HCT116 (cell line): ENCODE data around the gene ADAMTS4. TPM values are rescaled to one million over a fixed set of nuclear protein-coding genes. Genes with fewer than 3 reads are reported as not detected.

Experiments
- ATAC-seq: fragments of 200-7000 bp; cut with Tn5 transposase; 2 replicates; pipeline ENCODE4 v1.9.1; 2020; ENCODE audit warnings: mild to moderate bottlenecking, moderate library complexity
- BruUV-seq: library from RNA; stranded (reverse); fragments of 400-500 nt; replicated peaks from 2 replicates; lab custom pipeline; 2021; lab: Mats Ljungman, UMichigan
- CTCF ChIA-PET: fragments of 300-600 bp; sonication (Branson Sonifier 250); formaldehyde crosslinking; loops from one replicate; lab custom pipeline; 2021; ENCODE audit warnings: antibody characterized with exemption; lab: Charles Lee
- POLR2A ChIA-PET: fragments of 300-600, 350-600 bp; sonication (Branson Sonifier 250); formaldehyde crosslinking; loops from one replicate; lab custom pipeline; 2021; ENCODE audit warnings: antibody characterized with exemption; lab: Charles Lee
- RAD21 ChIA-PET, 2 experiments: fragments of 300-600 bp; sonication (Branson Sonifier 250); formaldehyde crosslinking; loops; one replicate each; lab custom pipeline; 2023; ENCODE audit warnings: low total read pairs in 2 of 2; ENCODE audit not compliant: uncharacterized antibody in 2 of 2, unreplicated experiment in 2 of 2, low non-redundant PET in 1 of 2; lab: Charles Lee
- DNase-seq: peaks from one replicate; pipeline ENCODE4 v3.0.0-alpha.2; 2010; ENCODE audit warnings: low read depth, low spot score
- H2AFZ ChIP-seq: fragments of 200-600 bp; shearing (Covaris generic), sonication (generic); 2 replicates; pipeline ENCODE4 v1.6.1; 2017; ENCODE audit warnings: low read depth, mixed run types, mixed read lengths, antibody characterized with exemption, low read length; ENCODE audit not compliant: poor library complexity, severe bottlenecking
- H3K27ac ChIP-seq: 2 replicates; pipeline ENCODE4 v1.5.1; 2012; ENCODE audit warnings: low read depth, low read length
- H3K27me3 ChIP-seq: fragments of 200-600 bp; sonication (generic); 2 replicates; pipeline ENCODE4 v1.6.1; 2016; ENCODE audit warnings: mixed run types, low read length, mixed read lengths; ENCODE audit not compliant: insufficient read depth
- H3K36me3 ChIP-seq, 2 experiments: fragments of 200-500 bp in 1 of 2; fragments of 200-600 bp in 1 of 2; sonication (Bioruptor generic) in 1 of 2; sonication (generic) in 1 of 2; 2 replicates each; pipeline versions ENCODE4 v1.5.1 to v1.6.1; 2014 to 2016; ENCODE audit warnings: low read length in 2 of 2, inconsistent platforms in 1 of 2, mixed read lengths in 1 of 2, mixed run types in 1 of 2; ENCODE audit not compliant: insufficient read depth in 2 of 2, control insufficient read depth in 1 of 2
- H3K4me1 ChIP-seq, 2 experiments: fragments of 200-600 bp in 1 of 2; sonication (generic) in 1 of 2; 2 replicates each; pipeline versions ENCODE4 v1.5.1 to v1.6.1; 2012 to 2017; ENCODE audit warnings: low read length in 2 of 2, inconsistent platforms in 1 of 2, mild to moderate bottlenecking in 1 of 2, mixed read lengths in 1 of 2, mixed run types in 1 of 2, moderate library complexity in 1 of 2; ENCODE audit not compliant: insufficient read depth in 2 of 2, control insufficient read depth in 1 of 2
- H3K4me2 ChIP-seq: fragments of 200-600 bp; sonication (generic); 2 replicates; pipeline ENCODE4 v1.6.1; 2017; ENCODE audit warnings: mixed run types, low read length, mixed read lengths
- H3K4me3 ChIP-seq, 2 experiments: fragments of 200-600 bp in 1 of 2; sonication (generic) in 1 of 2; replicated peaks in 1 of 2; 2 replicates each; pipeline ENCODE4 v1.5.1; 2011 to 2016; ENCODE audit warnings: low read length in 2 of 2, control low read depth in 1 of 2, low read depth in 1 of 2, mild to moderate bottlenecking in 1 of 2, mixed read lengths in 1 of 2, mixed run types in 1 of 2
- H3K79me2 ChIP-seq: fragments of 200-600 bp; sonication (generic); 2 replicates; pipeline ENCODE4 v1.6.1; 2017; ENCODE audit warnings: mild to moderate bottlenecking, mixed run types, low read length, moderate library complexity, mixed read lengths; ENCODE audit not compliant: insufficient read depth
- H3K9ac ChIP-seq: fragments of 200-600 bp; sonication (generic); 2 replicates; pipeline ENCODE4 v1.6.1; 2016; ENCODE audit warnings: low read length, mixed read lengths
- H3K9me2 ChIP-seq: fragments of 200-600 bp; sonication (generic), shearing (Covaris generic); 2 replicates; pipeline ENCODE4 v1.6.1; 2017; ENCODE audit warnings: mixed run types, mild to moderate bottlenecking, moderate library complexity; ENCODE audit not compliant: insufficient read depth
- H3K9me3 ChIP-seq, 2 experiments: fragments of 200-500 bp in 1 of 2; fragments of 200-600 bp in 1 of 2; sonication (Bioruptor generic) in 1 of 2; sonication (generic) in 1 of 2; 2 replicates each; pipeline ENCODE4 v1.6.1; 2014 to 2017; ENCODE audit warnings: low read length in 2 of 2, mixed read lengths in 2 of 2, inconsistent platforms in 1 of 2, low read depth in 1 of 2, mild to moderate bottlenecking in 1 of 2, mixed run types in 1 of 2, moderate library complexity in 1 of 2; ENCODE audit not compliant: control insufficient read depth in 1 of 2, insufficient read depth in 1 of 2
- H4K20me1 ChIP-seq: fragments of 200-600 bp; sonication (generic), shearing (Covaris generic); 2 replicates; pipeline ENCODE4 v1.6.1; 2017; ENCODE audit warnings: mixed run types, mild to moderate bottlenecking, moderate library complexity; ENCODE audit not compliant: insufficient read depth
- CBX3 ChIP-seq: IDR thresholded peaks from 2 replicates; pipeline ENCODE4 v1.6.1; 2012; ENCODE audit warnings: low read depth
- EGR1 ChIP-seq: IDR thresholded peaks from 2 replicates; pipeline ENCODE4 v1.6.1; 2012; ENCODE audit warnings: low read depth
- ELF1 ChIP-seq: IDR thresholded peaks from 2 replicates; pipeline ENCODE4 v1.6.1; 2012; ENCODE audit warnings: low read depth, borderline replicate concordance
- JUND ChIP-seq: IDR thresholded peaks from 2 replicates; pipeline ENCODE4 v1.6.1; 2012
- POLR2A ChIP-seq: IDR thresholded peaks from 2 replicates; pipeline ENCODE4 v1.7.0; 2011; ENCODE audit warnings: borderline replicate concordance; ENCODE audit not compliant: insufficient read depth, insufficient read length; ENCODE audit errors: extremely low read depth
- POLR2AphosphoS5 ChIP-seq: IDR thresholded peaks from 2 replicates; pipeline ENCODE4 v1.6.1; 2011; ENCODE audit warnings: mild to moderate bottlenecking, low read depth, low read length, moderate library complexity
- RAD21 ChIP-seq: IDR thresholded peaks from 2 replicates; pipeline ENCODE4 v1.6.1; 2012; ENCODE audit warnings: low read depth, mild to moderate bottlenecking
- SIN3A ChIP-seq: IDR thresholded peaks from 2 replicates; pipeline ENCODE4 v1.6.1; 2012; ENCODE audit warnings: low read depth
- SP1 ChIP-seq: IDR thresholded peaks from 2 replicates; pipeline ENCODE4 v1.6.1; 2012; ENCODE audit warnings: low read depth
- TCF7L2 ChIP-seq: IDR thresholded peaks from 2 replicates; pipeline ENCODE4 v1.7.0; 2011; ENCODE audit warnings: borderline replicate concordance, inconsistent platforms; ENCODE audit not compliant: insufficient read depth, insufficient read length; ENCODE audit errors: extremely low read depth
- YY1 ChIP-seq: IDR thresholded peaks from 2 replicates; pipeline ENCODE4 v1.6.1; 2011; ENCODE audit warnings: low read length, low read depth, moderate library complexity, mild to moderate bottlenecking; ENCODE audit not compliant: insufficient replicate concordance; ENCODE audit errors: extremely low read depth
- ZFX ChIP-seq: fragments of 450-650 bp; IDR thresholded peaks from 2 replicates; pipeline ENCODE4 v1.6.1; 2017
- intact Hi-C: fragments of 100-400 bp; cut with micrococcal nuclease; formaldehyde crosslinking; loops from 2 replicates; pipeline ENCODE4 v1.10.0; 2022
- total RNA-seq: library from RNA; stranded (reverse); gene quantifications from one replicate; pipeline ENCODE4 v1.2.1, GENCODE V29; 2021; ENCODE audit not compliant: unreplicated experiment
- TF ChIP-seq, protein P1 (sequence below): IDR thresholded peaks from 2 replicates; pipeline ENCODE4 v1.6.1; 2011; ENCODE audit warnings: mild to moderate bottlenecking, low read length, moderate library complexity; ENCODE audit not compliant: insufficient replicate concordance; ENCODE audit errors: extremely low read depth
- TF ChIP-seq, protein P2 (sequence below): IDR thresholded peaks from 2 replicates; pipeline ENCODE4 v1.6.1; 2012; ENCODE audit warnings: low read depth
- TF ChIP-seq, protein P3 (sequence below): IDR thresholded peaks from 2 replicates; pipeline ENCODE4 v1.6.1; 2012

Gene ADAMTS4
- total RNA-seq, 1 experiment from 2014 or later: not detected

DNA sequence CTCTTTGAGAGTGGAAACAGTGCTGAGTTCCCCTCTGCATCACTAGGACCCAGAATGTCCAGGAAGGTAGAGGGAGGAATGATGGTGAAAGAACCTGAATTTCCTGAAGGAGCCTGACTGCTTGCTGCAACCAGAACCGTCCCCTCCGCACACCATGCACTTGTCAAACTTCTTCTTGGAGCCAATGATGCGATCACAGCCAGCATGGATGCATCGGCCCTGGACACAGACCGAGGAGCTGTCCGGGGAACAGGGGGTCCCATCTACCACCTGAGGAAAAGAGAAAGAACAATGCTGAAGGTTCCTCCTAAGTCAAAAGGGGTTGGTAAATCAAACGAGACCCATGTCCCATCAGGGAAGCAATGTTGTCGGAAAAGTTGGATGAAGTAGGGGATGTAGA lies 6.9 kb downstream of the ADAMTS4 start:
- Histone ChIP-seq H3K36me3 (no peaks in the 10 kb centered on the region), H4K20me1 (no peaks in the 10 kb centered on the region), H3K27me3 (no peaks in the 10 kb centered on the region), H3K9me2 (no peaks in the 10 kb centered on the region), H3K9me3 (no peaks in the 10 kb centered on the region), H3K27ac (no peak overlapping the region), H3K79me2 (no peaks in the 10 kb centered on the region), H2AFZ (peak overlapping the region; percentile 77), H3K4me1 (peaks cover 0 to 5% of the 10 kb centered on the region in 2 experiments; a peak in 1 of 4 replicates), H3K9ac (no peak overlapping the region), H3K4me3 (no peak overlapping the region), H3K4me2 (no peak overlapping the region)
- DNase-seq (no peak), ATAC-seq (no peak)
- CTCF ChIA-PET: interaction anchor here (0.8 to 1.6 kb wide), 3 partner anchors 10 to 190 kb away, joined by 3 to 6 read pairs (median 3); partner anchors contain the start of gene NDUFS2
- RAD21 ChIA-PET: no interaction called here
- POLR2A ChIA-PET: no interaction called here
- no TSS peak for BruUV-seq
- intact Hi-C loops: no loop called here
- TF ChIP-seq SP1 (no peak), RAD21 (no peak), SIN3A (no peak), POLR2AphosphoS5 (no peak), JUND (no peak), YY1 (no peak), CBX3 (no peak), ZFX (no peak), ELF1 (no peak), POLR2A (no peak), EGR1 (no peak), TCF7L2 (no peak)
- TF ChIP-seq, protein P1, sequence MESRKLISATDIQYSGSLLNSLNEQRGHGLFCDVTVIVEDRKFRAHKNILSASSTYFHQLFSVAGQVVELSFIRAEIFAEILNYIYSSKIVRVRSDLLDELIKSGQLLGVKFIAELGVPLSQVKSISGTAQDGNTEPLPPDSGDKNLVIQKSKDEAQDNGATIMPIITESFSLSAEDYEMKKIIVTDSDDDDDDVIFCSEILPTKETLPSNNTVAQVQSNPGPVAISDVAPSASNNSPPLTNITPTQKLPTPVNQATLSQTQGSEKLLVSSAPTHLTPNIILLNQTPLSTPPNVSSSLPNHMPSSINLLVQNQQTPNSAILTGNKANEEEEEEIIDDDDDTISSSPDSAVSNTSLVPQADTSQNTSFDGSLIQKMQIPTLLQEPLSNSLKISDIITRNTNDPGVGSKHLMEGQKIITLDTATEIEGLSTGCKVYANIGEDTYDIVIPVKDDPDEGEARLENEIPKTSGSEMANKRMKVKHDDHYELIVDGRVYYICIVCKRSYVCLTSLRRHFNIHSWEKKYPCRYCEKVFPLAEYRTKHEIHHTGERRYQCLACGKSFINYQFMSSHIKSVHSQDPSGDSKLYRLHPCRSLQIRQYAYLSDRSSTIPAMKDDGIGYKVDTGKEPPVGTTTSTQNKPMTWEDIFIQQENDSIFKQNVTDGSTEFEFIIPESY: no peak
- TF ChIP-seq, protein P2, sequence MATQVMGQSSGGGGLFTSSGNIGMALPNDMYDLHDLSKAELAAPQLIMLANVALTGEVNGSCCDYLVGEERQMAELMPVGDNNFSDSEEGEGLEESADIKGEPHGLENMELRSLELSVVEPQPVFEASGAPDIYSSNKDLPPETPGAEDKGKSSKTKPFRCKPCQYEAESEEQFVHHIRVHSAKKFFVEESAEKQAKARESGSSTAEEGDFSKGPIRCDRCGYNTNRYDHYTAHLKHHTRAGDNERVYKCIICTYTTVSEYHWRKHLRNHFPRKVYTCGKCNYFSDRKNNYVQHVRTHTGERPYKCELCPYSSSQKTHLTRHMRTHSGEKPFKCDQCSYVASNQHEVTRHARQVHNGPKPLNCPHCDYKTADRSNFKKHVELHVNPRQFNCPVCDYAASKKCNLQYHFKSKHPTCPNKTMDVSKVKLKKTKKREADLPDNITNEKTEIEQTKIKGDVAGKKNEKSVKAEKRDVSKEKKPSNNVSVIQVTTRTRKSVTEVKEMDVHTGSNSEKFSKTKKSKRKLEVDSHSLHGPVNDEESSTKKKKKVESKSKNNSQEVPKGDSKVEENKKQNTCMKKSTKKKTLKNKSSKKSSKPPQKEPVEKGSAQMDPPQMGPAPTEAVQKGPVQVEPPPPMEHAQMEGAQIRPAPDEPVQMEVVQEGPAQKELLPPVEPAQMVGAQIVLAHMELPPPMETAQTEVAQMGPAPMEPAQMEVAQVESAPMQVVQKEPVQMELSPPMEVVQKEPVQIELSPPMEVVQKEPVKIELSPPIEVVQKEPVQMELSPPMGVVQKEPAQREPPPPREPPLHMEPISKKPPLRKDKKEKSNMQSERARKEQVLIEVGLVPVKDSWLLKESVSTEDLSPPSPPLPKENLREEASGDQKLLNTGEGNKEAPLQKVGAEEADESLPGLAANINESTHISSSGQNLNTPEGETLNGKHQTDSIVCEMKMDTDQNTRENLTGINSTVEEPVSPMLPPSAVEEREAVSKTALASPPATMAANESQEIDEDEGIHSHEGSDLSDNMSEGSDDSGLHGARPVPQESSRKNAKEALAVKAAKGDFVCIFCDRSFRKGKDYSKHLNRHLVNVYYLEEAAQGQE: no peak
- TF ChIP-seq, protein P3, sequence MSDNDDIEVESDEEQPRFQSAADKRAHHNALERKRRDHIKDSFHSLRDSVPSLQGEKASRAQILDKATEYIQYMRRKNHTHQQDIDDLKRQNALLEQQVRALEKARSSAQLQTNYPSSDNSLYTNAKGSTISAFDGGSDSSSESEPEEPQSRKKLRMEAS: no peak
- TF ChIP-seq, all 23 proteins: peak for 0
